DLD1 (cell line): ENCODE data around the gene CPAMD8.

Experiments
- in situ Hi-C: cut with HindIII; loops from 2 replicates; pipeline ENCODE4 v1.10.0; 2017; ENCODE audit warnings: low sequenced_read_pairs

Gene CPAMD8

GRCh38 chr19:16922949-16923348, 103.7 kb downstream of the CPAMD8 start:
- in situ Hi-C loops: no loop called here

GRCh38 chr19:16922592-16922934, 104.0 kb downstream of the CPAMD8 start:
- in situ Hi-C loops: no loop called here

GRCh38 chr19:16921766-16922591, 104.6 kb downstream of the CPAMD8 start:
- in situ Hi-C loops: no loop called here

- in situ Hi-C loops: no loop called here
Measured at GRCh38 chr19:16920816-16921529, 105.6 kb downstream of the CPAMD8 start.

GRCh38 chr19:16919496-16919895, 107.1 kb downstream of the CPAMD8 start:
- in situ Hi-C loops: no loop called here

GRCh38 chr19:16917401-16917800, 109.2 kb downstream of the CPAMD8 start:
- in situ Hi-C loops: no loop called here

- in situ Hi-C loops: no loop called here
Measured at GRCh38 chr19:16915734-16916133, 110.9 kb downstream of the CPAMD8 start.

- in situ Hi-C loops: no loop called here
Measured at GRCh38 chr19:16915135-16915534, 111.5 kb downstream of the CPAMD8 start.

GRCh38 chr19:16914421-16914820, 112.2 kb downstream of the CPAMD8 start:
- in situ Hi-C loops: no loop called here

GRCh38 chr19:16912780-16913179, 113.8 kb downstream of the CPAMD8 start:
- in situ Hi-C loops: no loop called here

- in situ Hi-C loops: no loop called here
Measured at GRCh38 chr19:16911046-16911445, 115.6 kb downstream of the CPAMD8 start.

- in situ Hi-C loops: no loop called here
Measured at GRCh38 chr19:16908759-16909158, 117.9 kb downstream of the CPAMD8 start.

- in situ Hi-C loops: no loop called here
Measured at GRCh38 chr19:16904599-16904998, 122.0 kb downstream of the CPAMD8 start.

GRCh38 chr19:16903347-16903746, 123.3 kb downstream of the CPAMD8 start:
- in situ Hi-C loops: no loop called here

GRCh38 chr19:16902545-16902944, 124.1 kb downstream of the CPAMD8 start:
- in situ Hi-C loops: no loop called here

- in situ Hi-C loops: no loop called here
Measured at GRCh38 chr19:16901491-16902175, 125.0 kb downstream of the CPAMD8 start.

GRCh38 chr19:16899566-16900075, 127.0 kb downstream of the CPAMD8 start:
- in situ Hi-C loops: no loop called here

GRCh38 chr19:16898361-16899015, 128.1 kb downstream of the CPAMD8 start:
- in situ Hi-C loops: no loop called here

GRCh38 chr19:16897856-16898161, 128.8 kb downstream of the CPAMD8 start:
- in situ Hi-C loops: no loop called here

GRCh38 chr19:16897029-16897855, 129.4 kb downstream of the CPAMD8 start:
- in situ Hi-C loops: no loop called here
